SK-N-SH (cell line): ENCODE results near the gene TAB2.

Experiments
- CTCF ChIP-seq: fragments of 200-600 bp; sonication (generic); IDR thresholded peaks from 2 replicates; pipeline ENCODE4 v1.6.1; 2017; ENCODE audit warnings: antibody characterized with exemption, mild to moderate bottlenecking, moderate library complexity
- FOXM1 ChIP-seq: IDR thresholded peaks from 2 replicates; pipeline ENCODE4 v1.4.0; 2012; ENCODE audit warnings: low read depth, mild to moderate bottlenecking
- MAX ChIP-seq: IDR thresholded peaks from 2 replicates; pipeline ENCODE4 v1.4.0; 2012; ENCODE audit warnings: low read depth

- no peak for TF ChIP-seq MAX
- no peak for TF ChIP-seq CTCF
- no peak for TF ChIP-seq FOXM1
These were observed 112.2 kb downstream of the TAB2 start for GRCh38 chr6:149429427-149430360.
